IMR-90 (cell line): ENCODE results near the gene SLC6A3. TPM values are rescaled to one million over a fixed set of nuclear protein-coding genes. Genes with fewer than 3 reads are reported as not detected.

Experiments
- ATAC-seq: fragments of 200-7000 bp; cut with Tn5 transposase; 2 replicates; pipeline ENCODE4 v1.9.1; 2020; ENCODE audit warnings: low read depth, mild to moderate bottlenecking, moderate library complexity
- BruUV-seq: library from RNA; stranded (reverse); fragments of 400-500 nt; replicated peaks from 2 replicates; lab custom pipeline; 2021; lab: Mats Ljungman, UMichigan
- CTCF ChIA-PET: fragments of 300-600 bp; formaldehyde crosslinking; extraction: SDS; loops from one replicate; lab custom pipeline; 2021; ENCODE audit warnings: antibody characterized with exemption; lab: Yijun Ruan, JAX
- POLR2A ChIA-PET: fragments of 300-600 bp; sonication (Branson Sonifier 250); formaldehyde crosslinking; loops from one replicate; lab custom pipeline; 2022; ENCODE audit warnings: antibody characterized with exemption; ENCODE audit not compliant: unreplicated experiment; lab: Charles Lee
- DNase-seq: peaks from one replicate; pipeline ENCODE4 v3.0.0; 2013
- H2AFZ ChIP-seq: replicated peaks from 2 replicates; pipeline ENCODE3; 2013; ENCODE audit warnings: low read length, mild to moderate bottlenecking; ENCODE audit not compliant: poor library complexity
- H2AK5ac ChIP-seq: 2 replicates; pipeline ENCODE4 v1.6.1; 2013; ENCODE audit warnings: low read depth, low read length, inconsistent platforms
- H2AK9ac ChIP-seq: replicated peaks from 2 replicates; pipeline ENCODE3; 2013; ENCODE audit warnings: mild to moderate bottlenecking, low read depth, low read length, moderate library complexity; ENCODE audit not compliant: poor library complexity
- H2BK120ac ChIP-seq: 2 replicates; pipeline ENCODE4 v1.6.1; 2013; ENCODE audit warnings: low read depth, low read length, inconsistent platforms
- H2BK15ac ChIP-seq: 3 replicates; pipeline ENCODE4 v1.6.1; 2013; ENCODE audit warnings: low read depth, low read length, inconsistent platforms
- H2BK20ac ChIP-seq: 2 replicates; pipeline ENCODE4 v1.6.1; 2013; ENCODE audit warnings: low read depth, mild to moderate bottlenecking, inconsistent platforms, low read length, moderate library complexity
- H2BK5ac ChIP-seq: 2 replicates; pipeline ENCODE4 v1.6.1; 2013; ENCODE audit warnings: mild to moderate bottlenecking, low read depth, low read length, inconsistent platforms; ENCODE audit not compliant: poor library complexity, severe bottlenecking
- H3K14ac ChIP-seq: replicated peaks from 2 replicates; pipeline ENCODE4 v1.6.1; 2013; ENCODE audit warnings: low read depth, low read length, inconsistent platforms
- H3K18ac ChIP-seq: 2 replicates; pipeline ENCODE4 v1.6.1; 2013; ENCODE audit warnings: low read depth, low read length, control low read depth
- H3K23ac ChIP-seq: 2 replicates; pipeline ENCODE4 v1.6.1; 2013; ENCODE audit warnings: low read depth, low read length, inconsistent platforms
- H3K27ac ChIP-seq: 2 replicates; pipeline ENCODE4 v1.5.1; 2013; ENCODE audit warnings: mild to moderate bottlenecking, control low read depth, low read length; ENCODE audit not compliant: insufficient read depth
- H3K27me3 ChIP-seq: 2 replicates; pipeline ENCODE4 v1.6.1; 2013; ENCODE audit warnings: low read length; ENCODE audit not compliant: control insufficient read depth, insufficient read depth
- H3K36me3 ChIP-seq: 2 replicates; pipeline ENCODE4 v1.6.1; 2013; ENCODE audit warnings: low read length, mixed read lengths; ENCODE audit not compliant: control insufficient read depth, insufficient read depth
- H3K4ac ChIP-seq: 2 replicates; pipeline ENCODE4 v1.6.1; 2013; ENCODE audit warnings: low read depth, low read length, inconsistent platforms
- H3K4me1 ChIP-seq: 2 replicates; pipeline ENCODE4 v1.6.1; 2013; ENCODE audit warnings: low read length, mixed read lengths; ENCODE audit not compliant: control insufficient read depth, insufficient read depth
- H3K4me2 ChIP-seq: 2 replicates; pipeline ENCODE4 v1.6.1; 2013; ENCODE audit warnings: low read depth, mild to moderate bottlenecking, control low read depth, low read length, moderate library complexity
- H3K4me3 ChIP-seq: 2 replicates; pipeline ENCODE4 v1.5.1; 2013; ENCODE audit warnings: low read depth, mild to moderate bottlenecking, control low read depth, low read length, moderate library complexity; ENCODE audit not compliant: insufficient read depth
- H3K56ac ChIP-seq: 2 replicates; pipeline ENCODE4 v1.6.1; 2013; ENCODE audit warnings: low read length, inconsistent platforms; ENCODE audit not compliant: insufficient read depth; ENCODE audit errors: extremely low read depth
- H3K79me1 ChIP-seq, 2 experiments: 2 replicates each; pipeline ENCODE4 v1.6.1; 2013; ENCODE audit warnings: low read length in 2 of 2, inconsistent platforms in 1 of 2, low read depth in 1 of 2
- H3K9ac ChIP-seq: 2 replicates; pipeline ENCODE4 v1.6.1; 2013; ENCODE audit warnings: low read depth, low read length, control low read depth
- H3K9me1 ChIP-seq: 2 replicates; pipeline ENCODE4 v1.6.1; 2013; ENCODE audit warnings: low read length, inconsistent platforms; ENCODE audit not compliant: insufficient read depth
- H3K9me3 ChIP-seq: 2 replicates; pipeline ENCODE4 v1.6.1; 2013; ENCODE audit warnings: low read length; ENCODE audit not compliant: control insufficient read depth, insufficient read depth
- H4K20me1 ChIP-seq: 2 replicates; pipeline ENCODE4 v1.6.1; 2013; ENCODE audit warnings: low read length, inconsistent platforms; ENCODE audit not compliant: insufficient read depth
- H4K5ac ChIP-seq: 2 replicates; pipeline ENCODE4 v1.6.1; 2013; ENCODE audit warnings: mild to moderate bottlenecking, low read depth, low read length, control low read depth
- H4K8ac ChIP-seq, 2 experiments: 2 replicates each; pipeline ENCODE4 v1.6.1; 2013; ENCODE audit warnings: low read depth in 2 of 2, low read length in 2 of 2, control low read depth in 1 of 2, inconsistent platforms in 1 of 2
- H4K91ac ChIP-seq: 2 replicates; pipeline ENCODE4 v1.6.1; 2013; ENCODE audit warnings: low read depth, low read length, inconsistent platforms; ENCODE audit not compliant: insufficient read depth
- CTCF ChIP-seq: conservative IDR thresholded peaks from 2 replicates; pipeline ENCODE4 v1.5.1; 2012; ENCODE audit warnings: mild to moderate bottlenecking, low read depth, low read length, improper control_type of control experiment
- ELK1 ChIP-seq: fragments of 150-350 bp; IDR thresholded peaks from 2 replicates; pipeline ENCODE4 v1.6.1; 2016; ENCODE audit warnings: low read depth, mild to moderate bottlenecking, low read length, moderate library complexity, borderline replicate concordance
- MAFK ChIP-seq: IDR thresholded peaks from 2 replicates; pipeline ENCODE4 v1.6.1; 2012; ENCODE audit warnings: low read depth, low read length, improper control_type of control experiment
- MXI1 ChIP-seq: IDR thresholded peaks from 2 replicates; pipeline ENCODE4 v1.6.1; 2012; ENCODE audit warnings: low read depth, mild to moderate bottlenecking, low read length, moderate library complexity, borderline replicate concordance
- NFE2L2 ChIP-seq: fragments of 150-350 bp; IDR thresholded peaks from 2 replicates; pipeline ENCODE4 v1.6.1; 2016; ENCODE audit warnings: low read depth, mild to moderate bottlenecking, low read length
- POLR2A ChIP-seq: IDR thresholded peaks from 2 replicates; pipeline ENCODE4 v1.6.1; 2012; ENCODE audit warnings: mild to moderate bottlenecking, low read depth, low read length
- RCOR1 ChIP-seq: IDR thresholded peaks from 2 replicates; pipeline ENCODE4 v1.6.1; 2012; ENCODE audit warnings: mild to moderate bottlenecking, low read length, improper control_type of control experiment; ENCODE audit not compliant: insufficient replicate concordance
- RFX5 ChIP-seq: IDR thresholded peaks from 2 replicates; pipeline ENCODE4 v1.8.0; 2012; ENCODE audit warnings: low read depth, mild to moderate bottlenecking, low read length, moderate library complexity
- SMC3 ChIP-seq: fragments of 150-350 bp; IDR thresholded peaks from 2 replicates; pipeline ENCODE4 v1.6.1; 2016; ENCODE audit warnings: low read depth, mild to moderate bottlenecking, antibody characterized with exemption, low read length, moderate library complexity
- USF2 ChIP-seq: fragments of 150-350 bp; IDR thresholded peaks from 2 replicates; pipeline ENCODE4 v1.6.1; 2017; ENCODE audit warnings: mild to moderate bottlenecking, antibody characterized with exemption, low read length, low read depth
- WGBS, 2 experiments: methylation state at CpG; one replicate each; pipeline versions ENCODE4 v1.1.5 to v1.1.7; 2013; ENCODE audit warnings: missing lambda C conversion rate in 2 of 2; ENCODE audit not compliant: insufficient read length in 1 of 2; ENCODE audit errors: extremely low coverage in 2 of 2; 5-methylcytosine and 5-hydroxymethylcytosine counted together
- dilution Hi-C: fragments of 300-500 bp; cut with HindIII; formaldehyde crosslinking; loops from one replicate; pipeline ENCODE4 v1.14.3; 2018; ENCODE audit warnings: low sequenced_read_pairs; ENCODE audit not compliant: unreplicated experiment
- in situ Hi-C: fragments of 300-500 bp; cut with MboI; formaldehyde crosslinking; loops from 3 replicates; pipeline ENCODE4 v1.14.3; 2019; ENCODE audit warnings: low sequenced_read_pairs, inconsistent platforms, mixed read lengths
- intact Hi-C: fragments of 100-400 bp; cut with micrococcal nuclease; formaldehyde crosslinking; loops from 2 replicates; pipeline ENCODE4 v1.10.0; 2022
- polyA plus RNA-seq, 3 experiments: library from polyadenylated mRNA; depleted of rRNA; stranded (reverse); fragments of >200 nt; gene quantifications; 2 replicates each; pipeline ENCODE4 v1.2.3, GENCODE V29; 2012; ENCODE audit warnings: low replicate concordance in 1 of 3
- total RNA-seq: library from RNA; depleted of rRNA; stranded (reverse); fragments of >200 nt; gene quantifications from 2 replicates; pipeline ENCODE4 v1.2.3, GENCODE V29; 2012

Gene SLC6A3
- total and polyA plus RNA-seq, 2 of the 4 experiments (the other 2 are of a cell fraction): not detected

- Histone ChIP-seq H3K79me1 (no peaks in the 10 kb centered on the region), H3K14ac (no peak overlapping the region), H4K5ac (no peak overlapping the region), H2AK5ac (no peak overlapping the region), H3K9me3 (no peaks in the 10 kb centered on the region), H3K9ac (no peak overlapping the region), H2BK20ac (no peak overlapping the region), H3K9me1 (no peaks in the 10 kb centered on the region), H3K4ac (no peak overlapping the region), H4K8ac (no peak overlapping the region), H2BK5ac (no peak overlapping the region), H2AK9ac (no peak overlapping the region), H3K56ac (no peak overlapping the region), H3K18ac (no peak overlapping the region), H2AFZ (peak overlapping the region; percentile 63), H2BK120ac (no peak overlapping the region), H3K4me1 (no peaks in the 10 kb centered on the region), H3K23ac (no peak overlapping the region), H4K91ac (no peak overlapping the region), H3K27ac (no peak overlapping the region), H3K27me3 (peaks cover 12% of the 10 kb centered on the region; the same call in 1 of the 2 replicates), H3K4me2 (no peak overlapping the region), H3K4me3 (no peak overlapping the region), H2BK15ac (no peak overlapping the region), H3K36me3 (no peaks in the 10 kb centered on the region), H4K20me1 (no peaks in the 10 kb centered on the region)
- DNase-seq (peak; percentile 13), ATAC-seq (peak; percentile 73)
- in situ Hi-C loops (no loop called here), dilution Hi-C loops (no loop called here), intact Hi-C loops (no loop called here)
- ChIA-PET CTCF (no interaction called here), POLR2A (no interaction called here)
- BruUV-seq: no TSS peak
- 62% methylated on average over 14 of the region's 33 CpGs; no CpG with 5 or more reads in 1 of the 2 experiments for WGBS, 2 experiments
- TF ChIP-seq MXI1 (no peak), CTCF (no peak), ELK1 (no peak), NFE2L2 (no peak), RFX5 (no peak), USF2 (no peak), SMC3 (no peak), POLR2A (no peak), MAFK (no peak), RCOR1 (no peak)
These were observed 35.7 kb downstream of the SLC6A3 start for GRCh38 chr5:1409381-1410110.
